Panc1 (cell line): ENCODE measurements around the gene SNX4.

ENCODE experiments used
- POLR2AphosphoS5 ChIP-seq: IDR thresholded peaks from 2 replicates; pipeline ENCODE4 v1.6.1; 2012; ENCODE audit warnings: mild to moderate bottlenecking, low read depth, low read length, moderate library complexity
- TCF7L2 ChIP-seq: IDR thresholded peaks from 2 replicates; pipeline ENCODE4 v1.6.1; 2011; ENCODE audit warnings: mild to moderate bottlenecking, low read depth, low read length, inconsistent platforms
- TF ChIP-seq, protein P1 (sequence below): fragments of 450-650 bp; IDR thresholded peaks from 2 replicates; pipeline ENCODE4 v1.5.1; 2017; ENCODE audit warnings: mild to moderate bottlenecking
- TF ChIP-seq, protein P2 (sequence below), 2 experiments: IDR thresholded peaks; 2 replicates each; pipeline ENCODE4 v1.6.1; 2011 to 2012; ENCODE audit warnings: low read depth in 2 of 2, control low read depth in 1 of 2, low read length in 1 of 2, mild to moderate bottlenecking in 1 of 2, moderate library complexity in 1 of 2; ENCODE audit not compliant: insufficient read depth in 1 of 2

DNA sequence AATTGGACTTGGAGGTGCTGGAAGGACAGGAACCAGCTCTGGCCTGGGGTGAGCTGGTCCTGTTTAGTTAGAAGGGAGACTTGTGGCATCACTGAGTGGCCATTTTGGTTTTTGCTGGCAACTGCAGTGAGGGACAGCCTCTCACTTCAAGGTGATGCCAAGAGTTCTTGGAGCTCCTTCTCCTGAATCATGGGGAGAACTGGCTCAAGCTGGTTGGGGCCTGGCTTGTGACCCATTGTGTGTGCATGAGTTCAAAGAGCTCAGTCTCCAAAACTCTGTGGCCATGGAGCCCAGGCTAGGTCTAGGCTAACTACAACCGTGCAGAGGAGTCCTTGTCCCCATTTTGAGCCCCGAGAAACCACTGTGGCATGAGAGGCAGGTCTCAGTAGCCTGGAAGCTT lies 84.8 kb downstream of the SNX4 start:
- TF ChIP-seq, protein P1, sequence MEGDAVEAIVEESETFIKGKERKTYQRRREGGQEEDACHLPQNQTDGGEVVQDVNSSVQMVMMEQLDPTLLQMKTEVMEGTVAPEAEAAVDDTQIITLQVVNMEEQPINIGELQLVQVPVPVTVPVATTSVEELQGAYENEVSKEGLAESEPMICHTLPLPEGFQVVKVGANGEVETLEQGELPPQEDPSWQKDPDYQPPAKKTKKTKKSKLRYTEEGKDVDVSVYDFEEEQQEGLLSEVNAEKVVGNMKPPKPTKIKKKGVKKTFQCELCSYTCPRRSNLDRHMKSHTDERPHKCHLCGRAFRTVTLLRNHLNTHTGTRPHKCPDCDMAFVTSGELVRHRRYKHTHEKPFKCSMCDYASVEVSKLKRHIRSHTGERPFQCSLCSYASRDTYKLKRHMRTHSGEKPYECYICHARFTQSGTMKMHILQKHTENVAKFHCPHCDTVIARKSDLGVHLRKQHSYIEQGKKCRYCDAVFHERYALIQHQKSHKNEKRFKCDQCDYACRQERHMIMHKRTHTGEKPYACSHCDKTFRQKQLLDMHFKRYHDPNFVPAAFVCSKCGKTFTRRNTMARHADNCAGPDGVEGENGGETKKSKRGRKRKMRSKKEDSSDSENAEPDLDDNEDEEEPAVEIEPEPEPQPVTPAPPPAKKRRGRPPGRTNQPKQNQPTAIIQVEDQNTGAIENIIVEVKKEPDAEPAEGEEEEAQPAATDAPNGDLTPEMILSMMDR, result no peak
- TF ChIP-seq, protein P2, sequence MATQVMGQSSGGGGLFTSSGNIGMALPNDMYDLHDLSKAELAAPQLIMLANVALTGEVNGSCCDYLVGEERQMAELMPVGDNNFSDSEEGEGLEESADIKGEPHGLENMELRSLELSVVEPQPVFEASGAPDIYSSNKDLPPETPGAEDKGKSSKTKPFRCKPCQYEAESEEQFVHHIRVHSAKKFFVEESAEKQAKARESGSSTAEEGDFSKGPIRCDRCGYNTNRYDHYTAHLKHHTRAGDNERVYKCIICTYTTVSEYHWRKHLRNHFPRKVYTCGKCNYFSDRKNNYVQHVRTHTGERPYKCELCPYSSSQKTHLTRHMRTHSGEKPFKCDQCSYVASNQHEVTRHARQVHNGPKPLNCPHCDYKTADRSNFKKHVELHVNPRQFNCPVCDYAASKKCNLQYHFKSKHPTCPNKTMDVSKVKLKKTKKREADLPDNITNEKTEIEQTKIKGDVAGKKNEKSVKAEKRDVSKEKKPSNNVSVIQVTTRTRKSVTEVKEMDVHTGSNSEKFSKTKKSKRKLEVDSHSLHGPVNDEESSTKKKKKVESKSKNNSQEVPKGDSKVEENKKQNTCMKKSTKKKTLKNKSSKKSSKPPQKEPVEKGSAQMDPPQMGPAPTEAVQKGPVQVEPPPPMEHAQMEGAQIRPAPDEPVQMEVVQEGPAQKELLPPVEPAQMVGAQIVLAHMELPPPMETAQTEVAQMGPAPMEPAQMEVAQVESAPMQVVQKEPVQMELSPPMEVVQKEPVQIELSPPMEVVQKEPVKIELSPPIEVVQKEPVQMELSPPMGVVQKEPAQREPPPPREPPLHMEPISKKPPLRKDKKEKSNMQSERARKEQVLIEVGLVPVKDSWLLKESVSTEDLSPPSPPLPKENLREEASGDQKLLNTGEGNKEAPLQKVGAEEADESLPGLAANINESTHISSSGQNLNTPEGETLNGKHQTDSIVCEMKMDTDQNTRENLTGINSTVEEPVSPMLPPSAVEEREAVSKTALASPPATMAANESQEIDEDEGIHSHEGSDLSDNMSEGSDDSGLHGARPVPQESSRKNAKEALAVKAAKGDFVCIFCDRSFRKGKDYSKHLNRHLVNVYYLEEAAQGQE (IDR thresholded peaks at IDR 0.05; ENCODE audit: insufficient read depth in 1 of 2, low read depth in 2 of 2, low read length in 1 of 2), result no peak
- TF ChIP-seq POLR2AphosphoS5 (no peak), TCF7L2 (no peak)
